HFF-Myc (cell line): ENCODE measurements around the gene TPRN.

ENCODE experiments used
- DNase-seq: peaks from one replicate; pipeline ENCODE4 v3.0.0-alpha.2; 2011; ENCODE audit warnings: low read depth; ENCODE audit errors: extremely low read depth
- H3K4me3 ChIP-seq: replicated peaks from 2 replicates; pipeline ENCODE4 v1.5.1; 2011; ENCODE audit warnings: low read depth, mild to moderate bottlenecking, control low read depth, low read length
- TF ChIP-seq, protein P1 (sequence below): IDR thresholded peaks from 2 replicates; pipeline ENCODE4 v1.5.1; 2012; ENCODE audit warnings: mild to moderate bottlenecking, low read depth, low read length, control low read depth; ENCODE audit errors: missing control alignments

Gene TPRN

DNA sequence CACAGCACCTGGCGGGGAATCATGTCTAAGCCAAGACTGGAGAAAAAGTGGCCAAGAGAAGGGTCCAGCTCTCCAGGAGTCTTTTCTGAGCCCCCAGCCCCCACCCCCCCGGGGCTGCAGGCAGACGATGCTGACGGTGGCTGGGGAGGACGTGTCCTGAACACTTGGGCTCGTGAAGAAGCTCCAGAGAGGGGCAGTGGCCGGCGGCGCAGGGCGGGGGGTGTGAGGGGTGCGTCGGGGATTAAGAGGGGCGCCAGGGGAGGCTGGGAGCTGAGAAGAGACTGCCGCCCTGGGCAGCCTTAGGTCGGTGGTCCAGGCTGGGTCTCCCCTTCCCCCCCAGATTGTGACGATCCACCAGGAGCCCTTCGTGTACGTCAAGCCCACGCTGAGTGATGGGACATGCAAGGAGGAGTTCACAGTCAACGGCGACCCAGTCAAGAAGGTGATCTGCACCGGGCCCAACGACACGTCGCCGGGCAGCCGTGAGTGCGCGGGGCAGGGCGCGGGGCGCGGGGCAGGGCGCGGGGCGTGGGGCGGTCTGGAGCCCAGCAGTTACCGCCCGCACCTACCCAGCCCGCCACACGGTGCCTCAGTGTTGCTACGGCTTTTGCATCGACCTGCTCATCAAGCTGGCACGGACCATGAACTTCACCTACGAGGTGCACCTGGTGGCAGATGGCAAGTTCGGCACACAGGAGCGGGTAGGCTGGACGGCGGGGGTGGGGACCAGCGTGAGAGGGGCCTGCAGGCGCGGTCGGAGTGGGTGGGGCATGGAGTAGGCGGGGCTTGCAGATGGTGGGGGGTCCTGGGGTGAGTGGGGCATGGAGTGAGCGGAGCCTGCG, 39.6 kb downstream of the TPRN start:
- DNase-seq, result no peak
- H3K4me3 ChIP-seq, result no peak overlapping the region
- TF ChIP-seq, protein P1, sequence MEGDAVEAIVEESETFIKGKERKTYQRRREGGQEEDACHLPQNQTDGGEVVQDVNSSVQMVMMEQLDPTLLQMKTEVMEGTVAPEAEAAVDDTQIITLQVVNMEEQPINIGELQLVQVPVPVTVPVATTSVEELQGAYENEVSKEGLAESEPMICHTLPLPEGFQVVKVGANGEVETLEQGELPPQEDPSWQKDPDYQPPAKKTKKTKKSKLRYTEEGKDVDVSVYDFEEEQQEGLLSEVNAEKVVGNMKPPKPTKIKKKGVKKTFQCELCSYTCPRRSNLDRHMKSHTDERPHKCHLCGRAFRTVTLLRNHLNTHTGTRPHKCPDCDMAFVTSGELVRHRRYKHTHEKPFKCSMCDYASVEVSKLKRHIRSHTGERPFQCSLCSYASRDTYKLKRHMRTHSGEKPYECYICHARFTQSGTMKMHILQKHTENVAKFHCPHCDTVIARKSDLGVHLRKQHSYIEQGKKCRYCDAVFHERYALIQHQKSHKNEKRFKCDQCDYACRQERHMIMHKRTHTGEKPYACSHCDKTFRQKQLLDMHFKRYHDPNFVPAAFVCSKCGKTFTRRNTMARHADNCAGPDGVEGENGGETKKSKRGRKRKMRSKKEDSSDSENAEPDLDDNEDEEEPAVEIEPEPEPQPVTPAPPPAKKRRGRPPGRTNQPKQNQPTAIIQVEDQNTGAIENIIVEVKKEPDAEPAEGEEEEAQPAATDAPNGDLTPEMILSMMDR, result no peak

DNA sequence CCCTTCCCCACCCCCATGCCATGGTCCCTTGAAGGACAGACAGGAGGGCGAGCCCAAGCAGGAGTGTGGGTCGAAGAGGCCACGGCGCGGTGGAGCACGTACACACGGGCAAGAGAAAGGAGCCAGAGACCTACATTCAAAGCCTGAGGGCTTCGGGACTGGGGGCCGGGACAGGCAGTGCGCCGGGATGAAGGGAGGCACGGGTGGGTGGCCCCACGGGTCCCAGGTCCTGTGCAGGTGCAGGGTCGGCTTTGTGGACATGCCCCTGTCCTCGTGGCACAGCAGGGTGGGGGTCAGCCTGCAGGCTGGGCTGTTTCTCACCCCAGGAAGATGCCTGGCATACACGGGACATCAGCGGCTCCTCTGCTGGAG, 40.5 kb downstream of the TPRN start:
- TF ChIP-seq, protein P1, result no peak
- no peak for DNase-seq
- H3K4me3 ChIP-seq, result no peak overlapping the region

DNA sequence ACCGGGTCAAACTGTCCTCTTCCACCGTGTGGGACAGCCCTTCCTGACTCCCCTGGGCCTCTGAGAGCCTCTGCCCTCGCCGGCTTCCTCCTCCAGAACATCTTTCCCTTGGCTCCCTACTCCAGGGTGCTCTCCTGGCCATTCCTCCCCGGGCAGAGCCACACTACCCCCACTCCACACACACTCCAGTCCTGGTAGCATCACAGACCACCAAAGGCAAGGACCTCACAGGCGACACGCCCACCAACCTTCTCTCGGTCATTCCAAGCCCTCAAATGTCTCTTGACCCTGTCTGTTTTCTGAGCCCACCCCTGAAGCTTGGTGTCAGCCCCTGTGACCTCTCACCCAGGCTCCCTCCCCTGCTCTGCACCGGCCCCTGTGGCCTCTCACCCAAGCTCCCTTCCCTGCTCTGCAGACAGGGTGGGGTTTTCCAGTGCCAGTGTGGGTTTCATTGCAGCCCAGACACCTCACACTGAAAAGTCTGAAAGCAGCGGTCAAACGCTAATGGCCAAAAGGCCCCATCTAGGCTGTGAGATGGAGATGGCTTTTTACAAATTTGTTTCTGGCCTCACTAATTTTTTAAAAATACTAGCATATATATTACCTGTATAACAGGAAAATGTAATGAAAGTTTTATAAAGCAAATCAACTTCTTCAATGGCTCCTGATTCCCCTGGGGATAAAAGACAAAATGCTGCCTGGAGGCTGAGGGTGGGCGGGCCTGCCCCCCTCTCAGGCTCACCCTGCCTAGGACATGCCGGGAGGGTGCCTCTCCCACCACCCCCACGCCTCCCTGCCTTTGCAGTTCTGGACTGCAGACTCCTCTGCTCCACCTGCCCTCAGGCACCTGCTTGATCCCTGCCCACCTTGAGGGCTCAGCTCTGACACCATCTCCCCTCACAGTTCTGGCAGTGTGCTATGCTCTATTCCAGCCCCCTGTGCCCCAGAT, 41.2 kb downstream of the TPRN start:
- no peak overlapping the region for H3K4me3 ChIP-seq
- TF ChIP-seq, protein P1, result no peak
- DNase-seq, result no peak

DNA sequence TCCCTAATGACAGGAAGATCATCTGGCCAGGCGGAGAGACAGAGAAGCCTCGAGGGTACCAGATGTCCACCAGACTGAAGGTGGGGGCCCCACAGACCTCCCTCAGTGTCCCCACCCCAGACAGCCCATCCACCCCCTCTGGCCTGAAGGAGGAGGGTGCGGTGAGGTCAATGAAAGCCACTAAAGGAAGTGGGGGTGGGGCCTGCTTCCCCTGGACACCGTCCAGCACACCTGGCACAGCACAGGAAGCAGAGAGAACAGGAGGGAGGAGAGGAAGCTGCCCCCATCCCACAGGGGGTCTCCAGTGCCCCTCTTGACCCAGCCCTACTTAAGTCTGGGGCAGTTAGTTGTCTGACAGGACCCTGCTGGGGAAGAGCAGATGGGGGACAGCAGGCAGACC, 41.9 kb downstream of the TPRN start:
- no peak overlapping the region for H3K4me3 ChIP-seq
- DNase-seq, result no peak
- TF ChIP-seq, protein P1, result no peak

DNA sequence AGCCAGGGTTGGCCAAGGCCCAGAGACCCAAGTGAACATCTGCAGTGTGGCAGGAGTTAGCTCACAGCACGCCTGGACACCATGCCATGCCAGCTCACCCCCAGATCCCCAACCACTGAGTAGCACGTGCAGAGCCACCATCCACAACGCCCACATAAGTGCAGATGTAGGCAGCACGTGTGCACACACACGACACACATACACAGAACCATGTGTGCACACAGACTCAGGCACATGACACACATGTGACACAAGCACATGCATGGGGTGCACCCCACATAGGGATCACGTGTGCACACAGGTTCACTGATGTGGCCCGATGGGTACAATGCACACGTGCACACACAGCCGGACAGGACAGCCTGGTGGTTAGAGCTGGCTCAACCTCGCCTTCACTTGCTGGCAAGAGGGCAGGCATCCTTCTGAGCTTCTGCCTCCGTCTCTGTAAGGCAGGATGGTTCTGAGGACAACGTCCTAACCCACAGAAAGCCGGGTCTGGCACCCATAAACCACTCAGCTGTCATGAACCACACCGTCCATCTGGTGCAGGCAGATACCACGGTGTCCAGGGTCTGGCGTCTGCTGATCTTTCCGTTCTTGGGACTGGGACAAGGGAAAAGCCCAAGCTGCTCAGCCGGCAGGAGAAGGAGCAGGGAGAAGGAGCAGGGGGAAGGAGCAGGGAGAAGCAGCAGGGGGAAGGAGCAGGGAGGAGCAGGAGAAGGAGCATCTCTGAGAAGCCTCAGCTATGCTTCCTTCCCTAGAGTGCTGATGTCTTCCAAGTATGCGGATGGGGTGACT, 42.7 kb downstream of the TPRN start:
- TF ChIP-seq, protein P1, result no peak
- H3K4me3 ChIP-seq, result no peak overlapping the region
- no peak for DNase-seq
